ENCODE results near the gene BMP8B.

BMP8B gene

GRCh38 chr1:39727932-39728317 is 60.7 kb downstream of the BMP8B start:
- DNase-seq (ENCODE audit: low read depth in 3 of 3, low spot score in 1 of 3): no peak

- no peak for DNase-seq (ENCODE audit: low read depth in 3 of 3, low spot score in 1 of 3)
These were observed 61.3 kb downstream of the BMP8B start for GRCh38 chr1:39727221-39727931.

- DNase-seq (ENCODE audit: low read depth in 3 of 3, low spot score in 1 of 3): no peak
These were observed 62.1 kb downstream of the BMP8B start for GRCh38 chr1:39726600-39726999.

- DNase-seq (ENCODE audit: low read depth in 3 of 3, low spot score in 1 of 3): no peak
These were observed 66.2 kb downstream of the BMP8B start for GRCh38 chr1:39722495-39722894.

- DNase-seq (ENCODE audit: low read depth in 3 of 3, low spot score in 1 of 3): no peak
These were observed 67.0 kb downstream of the BMP8B start for GRCh38 chr1:39721664-39722063.

- DNase-seq (ENCODE audit: low read depth in 3 of 3, low spot score in 1 of 3): no peak
These were observed 68.3 kb downstream of the BMP8B start for GRCh38 chr1:39720094-39720999.

GRCh38 chr1:39717809-39718208 is 70.9 kb downstream of the BMP8B start:
- DNase-seq (ENCODE audit: low read depth in 3 of 3, low spot score in 1 of 3): no peak

- DNase-seq (ENCODE audit: low read depth in 3 of 3, low spot score in 1 of 3): no peak
These were observed 75.1 kb downstream of the BMP8B start for GRCh38 chr1:39713557-39713956.

GRCh38 chr1:39711966-39712340 is 76.7 kb downstream of the BMP8B start:
- no peak for DNase-seq (ENCODE audit: low read depth in 3 of 3, low spot score in 1 of 3)

GRCh38 chr1:39711104-39711965 is 77.3 kb downstream of the BMP8B start:
- DNase-seq (ENCODE audit: low read depth in 3 of 3, low spot score in 1 of 3): no peak

- DNase-seq (ENCODE audit: low read depth in 3 of 3, low spot score in 1 of 3): no peak
These were observed 81.2 kb downstream of the BMP8B start for GRCh38 chr1:39707506-39707905.

Data from stimulated activated CD4-positive, alpha-beta T cell treated with anti-CD3 and anti-CD28 coated beads, TNF-alpha, amount 100 ng/mL, for 1 hour (primary cell).